Measurements from ENCODE around the gene CELF4.

The CELF4 gene

GRCh38 chr18:37270666-37271052 is 294.9 kb downstream of the CELF4 start:
- DNase-seq: no peak

GRCh38 chr18:37270038-37270665 is 295.4 kb downstream of the CELF4 start:
- DNase-seq: peak; percentile 23

- no peak for DNase-seq
Observed at GRCh38 chr18:37266290-37266689, 299.3 kb downstream of the CELF4 start.

- DNase-seq: no peak
Observed at GRCh38 chr18:37265382-37265781, 300.2 kb downstream of the CELF4 start.

GRCh38 chr18:37264956-37265355 is 300.6 kb downstream of the CELF4 start:
- no peak for DNase-seq

- DNase-seq: no peak
Observed at GRCh38 chr18:37261988-37262387, 303.6 kb downstream of the CELF4 start.

GRCh38 chr18:37261246-37261840 is 304.3 kb downstream of the CELF4 start:
- no peak for DNase-seq

GRCh38 chr18:37260367-37261093 is 305.1 kb downstream of the CELF4 start:
- no peak for DNase-seq

GRCh38 chr18:37259711-37260110 is 305.9 kb downstream of the CELF4 start:
- no peak for DNase-seq

GRCh38 chr18:37258819-37259218 is 306.8 kb downstream of the CELF4 start:
- no peak for DNase-seq

- no peak for DNase-seq
Observed at GRCh38 chr18:37258131-37258530, 307.5 kb downstream of the CELF4 start.

GRCh38 chr18:37254973-37255372 is 310.6 kb downstream of the CELF4 start:
- DNase-seq: no peak

GRCh38 chr18:37254236-37254754 is 311.3 kb downstream of the CELF4 start:
- DNase-seq: no peak

GRCh38 chr18:37253394-37254235 is 312.0 kb downstream of the CELF4 start:
- DNase-seq: no peak

- no peak for DNase-seq
Observed at GRCh38 chr18:37252854-37253393, 312.7 kb downstream of the CELF4 start.

- DNase-seq: no peak
Observed at GRCh38 chr18:37252342-37252741, 313.3 kb downstream of the CELF4 start.

GRCh38 chr18:37251679-37252078 is 313.9 kb downstream of the CELF4 start:
- DNase-seq: no peak

- no peak for DNase-seq
Observed at GRCh38 chr18:37249895-37250618, 315.5 kb downstream of the CELF4 start.

- no peak for DNase-seq
Observed at GRCh38 chr18:37249171-37249886, 316.3 kb downstream of the CELF4 start.

GRCh38 chr18:37248281-37248680 is 317.3 kb downstream of the CELF4 start:
- DNase-seq: no peak

- DNase-seq: no peak
Observed at GRCh38 chr18:37247497-37248161, 318.0 kb downstream of the CELF4 start.

All from kidney glomerular epithelial cell (primary cell).